ENCODE data around the gene NFIB. TPM values are rescaled to one million over a fixed set of nuclear protein-coding genes. Genes with fewer than 3 reads are reported as not detected.

NFIB gene
- total RNA-seq, 1 donor from 2014 or later, result 99.9 TPM

DNA sequence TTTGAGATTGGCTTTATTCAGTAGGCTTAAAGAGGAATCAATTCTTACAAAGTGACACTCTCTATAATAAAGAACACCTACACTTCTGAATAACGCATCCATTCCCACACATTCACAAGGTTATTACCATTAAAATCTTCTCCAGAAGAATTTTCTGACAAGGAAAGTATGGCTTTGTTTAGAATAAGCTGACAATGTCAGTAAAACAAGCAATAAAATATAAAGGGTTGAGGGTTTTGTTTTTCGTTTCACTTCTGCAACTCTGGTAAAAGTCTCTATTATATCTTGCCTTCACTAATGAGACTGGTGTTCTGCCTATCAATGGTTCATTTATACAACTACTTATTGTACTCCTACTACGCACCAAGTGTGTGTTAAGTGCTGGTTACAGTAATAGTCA lies 169.7 kb downstream of the NFIB start:
- intact Hi-C loops (cut with DNase I), result no loop called here
- no peaks in the 10 kb centered on the region for H3K27me3 ChIP-seq
- H3K9me3 ChIP-seq, result no peaks in the 10 kb centered on the region
- H3K4me1 ChIP-seq, result no peaks in the 10 kb centered on the region
- no peak overlapping the region for H3K27ac ChIP-seq
- TF ChIP-seq CTCF (IDR thresholded peaks at IDR 0.05), result no peak
- H3K36me3 ChIP-seq, result peaks cover 0 to 7% of the 10 kb centered on the region in 2 donors
- no peak overlapping the region for H3K4me3 ChIP-seq
- DNase-seq (ENCODE audit: low spot score in 2 of 2), result no peak

- no peak for DNase-seq (ENCODE audit: low spot score in 2 of 2)
- Histone ChIP-seq H3K27me3 (no peaks in the 10 kb centered on the region), H3K4me1 (no peaks in the 10 kb centered on the region), H3K9me3 (no peaks in the 10 kb centered on the region), H3K27ac (no peak overlapping the region), H3K4me3 (no peak overlapping the region), H3K36me3 (peaks cover 0 to 7% of the 10 kb centered on the region in 2 donors)
- intact Hi-C loops (cut with DNase I), result no loop called here
- no peak for TF ChIP-seq CTCF (IDR thresholded peaks at IDR 0.05)
Measured at GRCh38 chr9:14141699-14142098, 172.2 kb downstream of the NFIB start.

- Histone ChIP-seq H3K4me1 (no peaks in the 10 kb centered on the region), H3K27me3 (no peaks in the 10 kb centered on the region), H3K9me3 (no peaks in the 10 kb centered on the region), H3K36me3 (peaks cover 0 to 6% of the 10 kb centered on the region in 2 donors), H3K27ac (no peak overlapping the region), H3K4me3 (no peak overlapping the region)
- no peak for DNase-seq (ENCODE audit: low spot score in 2 of 2)
- TF ChIP-seq CTCF (IDR thresholded peaks at IDR 0.05), result no peak
- intact Hi-C loops (cut with DNase I), result no loop called here
Measured at GRCh38 chr9:14140096-14140697, 173.7 kb downstream of the NFIB start.

DNA sequence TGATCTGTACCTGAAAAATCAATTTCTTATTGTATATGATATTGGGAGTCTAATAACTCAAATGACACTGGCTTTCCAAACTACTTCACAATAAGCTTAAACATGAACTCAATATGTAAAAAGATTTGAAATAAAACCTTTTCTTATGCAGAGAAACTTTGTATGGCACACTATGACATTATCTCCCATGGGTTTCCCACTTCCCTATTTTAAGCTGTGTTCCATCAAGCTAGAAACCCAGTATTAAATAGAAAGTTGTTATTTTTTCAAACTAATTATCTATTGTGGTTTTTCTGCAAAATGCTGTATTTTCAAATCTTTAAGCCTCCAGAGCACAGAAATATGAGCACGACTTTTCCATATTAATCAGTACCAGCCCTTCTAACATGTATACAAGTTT lies 174.7 kb downstream of the NFIB start:
- no peak for TF ChIP-seq CTCF (IDR thresholded peaks at IDR 0.05)
- H3K27me3 ChIP-seq, result no peaks in the 10 kb centered on the region
- no peak overlapping the region for H3K4me3 ChIP-seq
- no peak for DNase-seq (ENCODE audit: low spot score in 2 of 2)
- no peaks in the 10 kb centered on the region for H3K36me3 ChIP-seq
- H3K9me3 ChIP-seq, result no peaks in the 10 kb centered on the region
- intact Hi-C loops (cut with DNase I), result no loop called here
- H3K27ac ChIP-seq, result no peak overlapping the region
- H3K4me1 ChIP-seq, result no peaks in the 10 kb centered on the region

DNA sequence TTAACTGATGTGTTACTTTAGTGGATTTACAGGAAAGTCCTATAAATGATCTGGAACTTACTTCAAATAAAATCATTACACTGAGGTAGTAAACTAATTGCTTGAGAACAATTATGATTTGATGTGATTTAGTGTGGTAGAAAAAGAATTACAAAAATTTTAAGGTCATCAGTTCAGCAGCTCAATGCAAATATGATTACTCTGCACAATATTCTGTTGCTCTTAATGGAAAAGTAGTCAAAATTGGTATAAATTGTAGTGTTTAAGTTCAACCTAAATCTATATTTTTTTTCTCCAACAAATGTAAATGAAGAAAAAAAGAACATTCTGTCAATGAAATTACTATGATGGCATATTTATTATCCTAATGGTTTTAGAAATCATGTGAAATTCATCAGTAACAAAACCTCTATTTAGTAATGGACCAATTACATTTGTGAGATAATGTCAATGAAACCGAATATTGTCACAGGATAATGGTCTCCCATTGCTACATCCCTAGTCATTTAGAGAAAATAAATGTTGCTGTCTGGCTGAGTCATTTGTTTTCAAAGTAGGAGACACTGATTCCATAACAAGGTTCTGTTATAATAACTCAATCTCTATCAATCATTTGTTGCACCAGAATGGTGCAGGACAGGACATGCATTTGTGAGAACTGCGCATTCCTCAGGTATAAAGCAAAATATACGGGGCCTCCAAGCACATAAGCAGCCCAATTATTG lies 177.1 kb downstream of the NFIB start:
- H3K27me3 ChIP-seq, result no peaks in the 10 kb centered on the region
- H3K27ac ChIP-seq, result no peak overlapping the region
- no peak overlapping the region for H3K4me3 ChIP-seq
- no peaks in the 10 kb centered on the region for H3K9me3 ChIP-seq
- intact Hi-C loops (cut with DNase I), result no loop called here
- H3K36me3 ChIP-seq, result no peaks in the 10 kb centered on the region
- no peak for DNase-seq (ENCODE audit: low spot score in 2 of 2)
- no peak for TF ChIP-seq CTCF (IDR thresholded peaks at IDR 0.05)
- no peaks in the 10 kb centered on the region for H3K4me1 ChIP-seq
